HepG2 (cell line): ENCODE measurements around the gene CACNA1G.

Source experiments
- MLXIP ChIP-seq: sonication (generic); formaldehyde crosslinking; IDR thresholded peaks from 2 replicates; pipeline ENCODE4 v1.9.0; 2021; ENCODE audit warnings: missing genetic modification reagents, borderline replicate concordance
- NFE2 ChIP-seq: sonication (generic); formaldehyde crosslinking; IDR thresholded peaks from 2 replicates; pipeline ENCODE4 v1.4.0; 2020; ENCODE audit warnings: missing genetic modification reagents
- TF ChIP-seq, protein P1 (sequence below): sonication (generic); formaldehyde crosslinking; IDR thresholded peaks from 2 replicates; pipeline ENCODE4 v1.5.0; 2020; ENCODE audit warnings: mild to moderate bottlenecking, missing genetic modification reagents, moderate library complexity

- TF ChIP-seq MLXIP (CRISPR knock-in tag) (no peak), NFE2 (CRISPR knock-in tag) (no peak)
- TF ChIP-seq, protein P1, sequence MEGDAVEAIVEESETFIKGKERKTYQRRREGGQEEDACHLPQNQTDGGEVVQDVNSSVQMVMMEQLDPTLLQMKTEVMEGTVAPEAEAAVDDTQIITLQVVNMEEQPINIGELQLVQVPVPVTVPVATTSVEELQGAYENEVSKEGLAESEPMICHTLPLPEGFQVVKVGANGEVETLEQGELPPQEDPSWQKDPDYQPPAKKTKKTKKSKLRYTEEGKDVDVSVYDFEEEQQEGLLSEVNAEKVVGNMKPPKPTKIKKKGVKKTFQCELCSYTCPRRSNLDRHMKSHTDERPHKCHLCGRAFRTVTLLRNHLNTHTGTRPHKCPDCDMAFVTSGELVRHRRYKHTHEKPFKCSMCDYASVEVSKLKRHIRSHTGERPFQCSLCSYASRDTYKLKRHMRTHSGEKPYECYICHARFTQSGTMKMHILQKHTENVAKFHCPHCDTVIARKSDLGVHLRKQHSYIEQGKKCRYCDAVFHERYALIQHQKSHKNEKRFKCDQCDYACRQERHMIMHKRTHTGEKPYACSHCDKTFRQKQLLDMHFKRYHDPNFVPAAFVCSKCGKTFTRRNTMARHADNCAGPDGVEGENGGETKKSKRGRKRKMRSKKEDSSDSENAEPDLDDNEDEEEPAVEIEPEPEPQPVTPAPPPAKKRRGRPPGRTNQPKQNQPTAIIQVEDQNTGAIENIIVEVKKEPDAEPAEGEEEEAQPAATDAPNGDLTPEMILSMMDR (CRISPR knock-in tag), result no peak
These were observed 42.8 kb downstream of the CACNA1G start for GRCh38 chr17:50603340-50603739.
